ENCODE results near the gene ZNF544.

GRCh38 chr19:58182577-58182988 lies 46.1 kb upstream of the ZNF544 start:
- TF ChIP-seq CTCF (IDR thresholded peaks at IDR 0.05; ENCODE audit: control extremely low read depth in 1 of 3, insufficient read depth in 1 of 3, low read depth in 1 of 3, low read length in 3 of 3) (no peak), POLR2A (IDR thresholded peaks at IDR 0.05; ENCODE audit: control extremely low read depth in 1 of 2, low read depth in 2 of 2, low read length in 2 of 2) (no peak), SP4 (IDR thresholded peaks at IDR 0.05; ENCODE audit: low read length) (no peak), RAD21 (IDR thresholded peaks at IDR 0.05 in 1 of 2, conservative IDR thresholded peaks at IDR 0.05 in 1 of 2; ENCODE audit: low read depth in 2 of 2, low read length in 2 of 2) (no peak), SAP30 (IDR thresholded peaks at IDR 0.05; ENCODE audit: insufficient read depth, insufficient replicate concordance, low read length) (no peak), POLR2AphosphoS5 (IDR thresholded peaks at IDR 0.05; ENCODE audit: low read depth, low read length) (no peak), EZH2 (IDR thresholded peaks at IDR 0.05; ENCODE audit: low read depth, low read length, severe bottlenecking) (no peak), PHF8 (conservative IDR thresholded peaks at IDR 0.05; ENCODE audit: low read depth, low read length) (no peak), TBP (IDR thresholded peaks at IDR 0.05; ENCODE audit: low read depth, low read length) (no peak), YY1 (IDR thresholded peaks at IDR 0.05; ENCODE audit: low read depth, low read length) (no peak), RBBP5 (IDR thresholded peaks at IDR 0.05; ENCODE audit: borderline replicate concordance, low read depth, low read length) (no peak)

Measured in H1 (cell line).